HG03558 (cell line): ENCODE measurements around the gene RNU1-1.
"Not testable (repeated sequence)": the region's sequence is repeated elsewhere in the genome, so short reads cannot be mapped to it uniquely, and the experiment has no call there.

ENCODE experiments used
- ATAC-seq: cut with Tn5 transposase; IDR thresholded peaks from one replicate; pipeline ENCODE4 v1.9.1; 2021; ENCODE audit warnings: moderate number of reproducible peaks; ENCODE audit not compliant: unreplicated experiment; ENCODE audit errors: extremely low read depth

Gene RNU1-1

DNA sequence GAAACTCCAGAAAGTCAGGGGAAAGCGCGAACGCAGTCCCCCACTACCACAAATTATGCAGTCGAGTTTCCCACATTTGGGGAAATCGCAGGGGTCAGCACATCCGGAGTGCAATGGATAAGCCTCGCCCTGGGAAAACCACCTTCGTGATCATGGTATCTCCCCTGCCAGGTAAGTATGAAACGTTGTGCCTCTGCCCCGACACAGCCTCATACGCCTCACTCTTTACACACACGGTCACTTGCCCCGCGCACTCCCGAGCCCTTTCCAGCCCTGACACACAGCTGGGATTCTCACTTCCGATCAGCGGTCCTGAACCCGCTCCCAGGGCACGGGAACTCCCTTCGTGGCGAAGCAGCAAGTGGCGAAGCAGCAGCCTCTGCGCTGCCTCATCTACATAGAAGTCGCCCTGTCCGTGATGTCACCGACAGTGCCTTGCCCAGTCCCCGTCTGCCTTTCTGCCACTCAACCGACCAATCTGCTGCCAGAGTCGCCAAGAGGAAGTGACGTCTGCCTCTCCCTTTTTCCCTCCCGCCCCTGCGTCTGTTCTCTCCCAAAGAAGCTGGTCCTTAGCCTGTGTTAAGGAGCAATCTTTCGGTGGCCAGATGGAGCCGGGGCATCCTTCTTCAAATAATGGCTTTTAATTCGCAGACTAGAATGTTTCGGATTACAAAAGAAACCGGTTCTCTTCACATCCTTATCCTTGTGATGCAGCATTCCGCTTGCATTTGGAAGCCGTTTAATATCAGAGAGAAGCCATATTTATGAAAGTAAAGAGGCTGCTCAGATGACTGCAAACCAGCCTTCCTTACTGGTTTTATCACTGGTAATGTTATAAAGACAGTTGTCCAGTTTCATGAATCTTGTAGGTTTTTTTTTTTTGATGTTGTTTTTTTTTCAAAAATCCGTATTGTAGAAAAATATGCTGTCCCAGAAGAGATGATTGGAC lies at the start of gene RNU1-1:
Gene RNU1-1, minus strand, starts transcription at position 179 of the 949 bp plus-strand sequence.
- not testable (repeated sequence) for ATAC-seq

DNA sequence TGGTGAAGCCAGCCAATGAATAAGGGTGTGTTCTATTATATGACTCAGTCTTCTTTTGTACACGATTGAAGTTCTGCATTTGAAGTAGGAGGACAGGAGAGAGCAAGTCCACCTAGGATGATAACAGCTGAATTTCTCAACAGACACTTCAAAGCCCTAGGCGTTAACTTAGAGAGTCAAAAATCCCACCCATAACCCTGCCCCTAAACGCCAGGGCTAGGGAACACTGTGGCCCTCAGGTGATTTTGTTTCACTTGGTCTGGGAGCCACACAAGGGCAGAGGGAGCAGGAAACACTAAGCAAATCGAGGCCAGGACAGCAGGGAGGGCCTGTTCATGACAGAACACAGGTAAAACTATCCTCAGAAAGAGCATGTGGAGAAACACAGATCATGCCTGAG lies 47.0 kb upstream of the RNU1-1 start:
- not testable (repeated sequence) for ATAC-seq

DNA sequence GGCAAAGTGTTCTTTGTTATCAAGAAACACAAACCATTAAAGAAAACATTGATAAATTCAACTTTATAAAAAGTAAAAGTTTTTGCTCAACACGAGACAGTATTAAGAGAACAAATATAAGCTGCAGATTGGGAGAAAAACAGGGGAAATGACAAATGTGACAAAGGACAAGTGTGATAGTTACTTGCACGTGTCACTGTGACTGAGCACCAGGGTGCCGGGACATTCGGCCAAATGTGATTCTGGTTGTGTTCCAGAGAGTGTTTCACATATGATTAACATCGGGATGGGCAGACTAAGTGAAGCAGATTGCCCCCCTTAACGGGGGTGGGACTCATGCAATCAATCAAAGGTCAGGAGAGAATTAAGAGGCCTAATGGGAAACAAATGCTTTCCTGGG lies 46.4 kb upstream of the RNU1-1 start:
- ATAC-seq, result not testable (repeated sequence)

DNA sequence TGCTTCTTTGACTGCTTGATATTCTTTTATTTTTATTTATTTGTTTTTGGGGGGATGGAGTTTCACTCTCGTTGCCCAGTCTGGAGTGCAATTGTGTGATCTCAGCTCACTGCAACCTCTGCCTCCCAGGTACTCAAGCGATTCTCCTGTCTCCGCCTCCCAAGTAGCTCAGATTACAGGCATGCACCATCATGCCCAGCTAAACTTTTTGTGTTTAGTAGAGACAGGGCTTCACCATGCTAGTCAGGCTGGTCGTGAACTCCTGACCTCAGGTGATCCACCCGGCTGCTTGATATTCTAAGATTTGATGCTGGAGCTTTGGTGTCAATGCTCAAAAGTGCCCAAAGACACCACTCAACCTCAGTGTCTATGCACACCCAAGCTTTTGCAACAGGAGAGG lies 45.6 kb upstream of the RNU1-1 start:
- ATAC-seq, result not testable (repeated sequence)

DNA sequence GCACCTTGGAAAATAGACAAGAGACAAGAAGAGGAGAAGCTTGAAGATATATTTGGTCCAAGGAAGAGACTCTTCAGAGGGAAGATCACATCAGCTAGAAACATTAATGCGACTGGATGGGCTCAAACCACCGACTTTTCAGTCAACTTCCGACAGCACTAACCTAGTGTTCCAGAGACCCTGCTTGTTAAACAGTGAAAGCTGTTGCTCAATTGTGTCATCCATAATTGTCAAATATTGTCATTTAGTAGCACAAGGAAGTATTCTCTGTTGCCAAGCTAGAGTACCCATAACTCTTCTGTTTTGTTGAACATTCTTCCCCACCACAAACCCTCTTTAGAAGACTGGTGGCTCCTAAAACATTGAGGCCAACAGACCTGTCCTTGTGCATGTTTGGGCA lies 42.9 kb upstream of the RNU1-1 start:
- ATAC-seq, result not testable (repeated sequence)

DNA sequence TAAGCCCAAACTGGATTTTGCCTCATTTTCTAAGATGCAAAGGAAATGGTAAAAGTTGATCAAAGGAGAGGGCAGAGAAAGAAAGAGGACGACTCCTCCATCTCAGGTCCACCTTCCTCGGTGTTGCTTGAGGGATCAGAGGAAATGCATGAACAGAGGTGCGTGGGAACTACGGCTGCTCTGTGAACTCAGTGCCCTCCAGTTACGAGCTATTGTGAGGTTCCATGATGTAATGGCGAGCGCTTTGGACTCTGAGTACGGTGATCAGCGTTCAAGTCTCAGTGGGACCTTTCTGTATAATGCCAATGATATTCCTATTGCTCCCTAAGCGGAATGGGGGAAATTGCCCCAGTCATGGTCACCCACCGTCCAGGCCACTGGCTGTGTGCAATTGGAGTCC lies 39.2 kb upstream of the RNU1-1 start:
- ATAC-seq, result not testable (repeated sequence)

DNA sequence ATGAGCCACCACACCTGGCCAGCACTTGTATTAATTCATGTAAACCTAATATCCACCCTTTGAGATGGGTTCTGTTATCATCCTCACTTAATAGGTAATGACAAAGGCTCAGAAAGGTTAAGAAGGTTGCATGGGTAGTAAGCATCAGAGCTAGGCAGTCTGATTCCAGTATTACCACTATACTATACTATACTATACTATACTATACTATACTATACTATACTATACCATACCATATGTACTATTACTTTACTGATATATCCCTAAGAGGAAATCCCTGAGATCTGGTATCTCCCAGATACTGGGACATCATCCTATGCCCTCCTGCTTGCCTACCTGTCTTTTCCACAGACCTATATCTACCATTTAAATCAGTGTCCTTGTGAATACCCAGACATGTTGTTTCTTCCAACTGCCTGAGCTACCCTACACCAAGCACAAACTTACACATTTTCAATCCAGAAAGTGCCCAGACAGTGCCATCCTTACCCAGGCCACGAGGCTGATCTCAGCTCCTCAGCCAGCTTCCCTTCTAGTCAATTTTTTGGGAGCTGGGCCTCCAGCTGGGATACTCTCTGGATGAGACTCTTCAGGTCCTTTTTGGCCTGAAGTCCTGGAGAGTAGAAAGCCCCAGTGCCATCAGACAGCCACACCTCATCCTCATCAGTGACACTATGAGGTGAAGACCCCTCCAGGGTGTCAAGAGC lies 36.3 kb upstream of the RNU1-1 start:
- ATAC-seq, result not testable (repeated sequence)

DNA sequence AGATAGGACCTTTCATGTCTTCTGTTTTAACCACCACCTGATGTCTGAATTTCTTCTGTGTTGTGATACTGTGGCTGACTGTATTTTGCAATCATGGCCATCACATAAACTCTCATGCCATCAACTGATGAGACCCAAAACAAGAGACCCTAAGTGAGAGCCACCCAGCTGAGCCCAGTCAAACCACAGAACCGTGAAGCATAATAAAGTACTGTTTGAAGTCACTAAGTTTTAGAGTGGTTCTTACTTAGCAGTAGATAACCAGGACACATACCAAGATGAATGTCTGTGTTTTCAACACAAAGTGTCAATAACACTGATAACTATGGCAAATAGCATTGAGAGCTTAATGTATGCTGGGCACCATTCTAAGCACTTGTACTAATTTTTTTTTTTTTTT lies 35.5 kb upstream of the RNU1-1 start:
- ATAC-seq, result not testable (repeated sequence)

DNA sequence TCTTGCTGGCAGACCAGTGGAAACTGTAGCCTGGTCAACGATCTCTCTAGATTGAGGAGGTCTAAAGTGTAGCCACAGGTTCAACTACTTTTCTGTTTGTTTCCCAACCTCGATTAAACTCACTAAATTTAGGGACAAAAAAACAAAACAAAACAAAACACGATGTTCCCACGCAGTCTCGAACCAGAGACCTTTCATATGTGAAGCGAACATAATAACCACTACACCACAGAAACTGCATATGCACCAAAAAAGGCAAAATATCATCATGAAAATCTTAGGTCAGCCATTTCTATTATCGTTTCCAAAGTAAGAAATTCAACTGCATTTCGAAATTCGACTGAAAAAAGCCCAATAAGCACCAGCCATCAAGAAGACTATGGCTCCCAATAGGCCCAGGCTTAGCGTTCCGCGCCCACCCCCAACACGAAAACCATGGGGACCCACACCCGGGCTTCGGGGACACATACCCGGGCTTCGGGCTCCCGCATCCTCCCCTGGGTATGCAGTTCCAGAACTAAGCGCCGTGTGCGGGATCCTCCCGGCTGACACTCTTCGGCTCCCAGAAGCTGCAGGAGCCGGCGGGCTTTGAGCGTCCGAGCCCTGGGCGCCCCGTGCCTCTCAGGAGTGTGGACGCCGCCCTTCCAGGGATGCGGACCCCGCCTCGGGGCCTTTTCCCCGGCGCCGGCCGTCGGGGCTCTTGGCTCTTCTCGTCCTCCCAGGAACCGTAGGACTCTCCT lies 33.6 kb upstream of the RNU1-1 start:
- ATAC-seq, result not testable (repeated sequence)

DNA sequence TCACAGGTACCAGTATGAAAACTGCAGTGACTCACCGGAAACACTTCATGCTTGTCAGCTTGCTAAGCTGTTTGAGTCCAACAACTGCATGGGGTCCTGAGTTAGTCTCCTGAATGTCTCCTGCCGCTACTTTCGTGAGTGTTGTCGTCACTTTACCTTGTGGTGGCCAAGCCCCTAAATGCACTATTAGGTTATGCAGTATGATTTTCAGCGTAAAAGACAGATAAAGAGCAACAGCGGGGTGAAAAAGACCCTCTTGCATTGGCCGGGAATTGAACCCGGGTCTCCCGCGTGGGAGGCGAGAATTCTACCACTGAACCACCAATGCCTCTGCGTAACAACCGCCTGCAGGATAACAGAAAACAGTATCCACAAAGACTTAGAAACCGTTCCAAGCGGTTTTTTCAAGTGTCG lies 31.6 kb upstream of the RNU1-1 start:
- not testable (repeated sequence) for ATAC-seq

DNA sequence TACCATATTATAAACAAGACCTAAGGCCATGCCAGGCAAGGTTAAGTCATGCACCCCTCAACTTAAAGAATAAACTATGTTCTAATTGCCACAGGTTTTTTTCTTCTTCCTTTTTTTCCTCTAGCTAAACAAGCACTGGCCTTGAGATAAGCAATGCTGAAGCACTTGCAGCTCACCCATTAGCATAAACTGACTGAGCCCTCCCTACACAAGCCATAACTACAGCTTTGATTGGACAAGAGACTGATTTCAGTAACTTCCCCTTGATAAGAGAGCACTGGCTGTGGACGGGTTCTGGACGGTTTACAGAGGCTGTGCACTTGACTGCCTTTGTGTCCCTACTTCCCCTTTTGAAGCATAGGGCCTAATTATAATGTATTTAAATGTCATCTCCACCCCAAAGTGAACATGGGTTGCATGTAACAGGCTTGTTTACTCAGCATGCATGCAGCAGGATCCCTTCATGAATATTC lies 26.4 kb upstream of the RNU1-1 start:
- not testable (repeated sequence) for ATAC-seq

DNA sequence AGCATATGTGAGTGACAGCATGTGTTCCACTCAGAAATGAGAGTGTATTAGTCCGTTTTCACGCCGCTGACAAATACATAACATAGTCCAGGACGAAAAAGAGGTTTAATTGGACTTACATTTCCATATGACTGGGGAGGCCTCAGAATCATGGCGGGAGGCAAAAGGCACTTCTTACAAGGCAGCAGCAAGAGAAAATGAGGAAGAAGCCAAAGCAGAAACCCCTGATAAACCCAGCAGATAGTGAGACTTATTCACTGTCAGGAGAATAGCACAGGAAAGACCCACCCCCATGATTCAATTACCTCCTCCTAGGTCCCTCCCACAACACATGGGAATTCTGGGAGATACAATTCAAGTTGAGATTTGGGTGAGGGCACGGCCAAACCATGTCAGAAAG lies 23.4 kb upstream of the RNU1-1 start:
- not testable (repeated sequence) for ATAC-seq

DNA sequence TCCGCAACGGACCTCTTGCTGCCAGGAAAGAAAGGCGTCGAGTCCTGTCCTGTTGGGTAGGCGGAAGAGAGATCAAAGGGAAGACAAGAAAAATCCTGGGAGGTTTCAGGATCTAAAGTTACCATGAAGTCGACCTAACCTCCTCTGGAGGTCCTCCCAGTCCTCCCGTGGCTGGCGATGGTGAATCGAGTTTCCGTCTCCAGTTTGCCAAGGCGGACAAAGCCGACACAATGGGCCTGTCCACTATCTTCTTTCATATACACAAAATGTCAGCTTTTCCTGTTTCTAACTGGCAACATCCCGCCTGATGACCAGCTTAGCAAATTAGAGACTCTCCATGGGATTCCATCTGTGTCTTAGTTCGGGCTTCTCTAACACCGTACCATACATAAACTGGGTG lies 22.7 kb upstream of the RNU1-1 start:
- ATAC-seq, result not testable (repeated sequence)

DNA sequence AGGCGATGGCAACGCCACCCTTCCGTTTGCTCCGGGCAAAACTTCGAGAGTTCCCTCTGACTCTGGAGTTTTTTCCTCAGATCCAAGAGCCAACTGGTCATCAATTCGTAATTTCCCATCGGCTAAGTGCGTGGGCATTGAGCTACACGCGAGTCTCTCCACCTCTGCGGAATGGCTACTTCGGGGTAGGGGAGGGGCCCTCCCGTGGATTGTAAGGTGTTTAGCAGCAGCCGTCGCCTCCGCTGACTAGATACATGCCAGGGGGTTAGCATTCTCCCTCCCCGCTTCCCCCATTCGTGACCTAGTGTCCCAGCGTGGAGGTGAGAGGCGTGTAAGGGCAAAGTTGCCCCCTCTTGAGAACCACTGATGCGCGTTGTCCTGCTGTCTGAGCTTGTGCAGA lies 21.8 kb upstream of the RNU1-1 start:
- not testable (repeated sequence) for ATAC-seq

DNA sequence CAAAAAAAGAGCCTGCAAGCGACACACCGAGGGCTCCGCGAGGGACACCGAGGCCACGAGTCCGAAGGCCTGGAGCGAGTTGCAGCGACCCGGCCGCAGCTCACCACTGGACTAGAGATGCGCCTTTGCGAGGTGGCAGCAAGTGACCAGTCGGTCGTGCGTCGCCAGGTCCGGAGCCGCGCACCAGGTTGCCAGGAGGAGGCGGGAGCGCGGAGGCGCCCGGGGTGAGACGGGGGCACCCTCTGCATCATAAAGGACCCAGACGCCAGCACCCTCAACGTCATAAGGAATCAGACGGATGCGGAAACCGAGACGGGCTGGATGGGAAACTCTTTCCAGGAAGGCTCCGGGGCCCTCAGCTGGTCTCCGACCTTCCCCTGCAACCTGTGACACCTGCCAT lies 21.4 kb upstream of the RNU1-1 start:
- ATAC-seq, result not testable (repeated sequence)

DNA sequence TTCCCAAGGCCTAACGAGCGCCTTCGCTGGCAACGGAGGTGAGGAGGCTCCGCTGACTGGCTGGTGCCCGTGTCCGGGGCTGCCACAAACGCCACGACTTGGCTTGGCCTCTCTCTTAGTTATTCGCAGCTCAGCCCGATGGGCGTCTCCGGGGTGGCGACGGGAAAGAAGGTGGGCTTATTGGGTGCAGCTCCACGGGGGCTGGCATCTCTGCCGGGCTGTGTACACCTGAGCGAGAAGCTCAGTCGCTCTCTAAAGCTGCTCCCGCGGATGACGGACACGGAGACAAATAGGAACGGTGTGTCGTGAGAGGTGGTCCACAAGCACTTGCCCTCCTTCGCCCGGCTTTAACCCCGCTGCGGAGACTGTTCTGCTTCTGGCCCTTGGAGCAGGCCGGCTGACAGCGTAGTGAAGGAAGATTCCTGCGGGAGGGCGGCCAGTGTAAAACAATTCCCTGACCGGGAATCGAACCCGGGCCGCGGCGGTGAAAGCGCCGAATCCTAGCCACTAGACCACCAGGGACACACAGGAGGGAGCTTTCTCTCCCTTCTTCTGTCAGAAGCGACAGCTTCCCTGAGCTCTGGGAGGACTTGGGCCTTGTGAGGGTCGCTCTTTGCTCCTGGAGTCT lies 20.9 kb upstream of the RNU1-1 start:
- ATAC-seq, result not testable (repeated sequence)

DNA sequence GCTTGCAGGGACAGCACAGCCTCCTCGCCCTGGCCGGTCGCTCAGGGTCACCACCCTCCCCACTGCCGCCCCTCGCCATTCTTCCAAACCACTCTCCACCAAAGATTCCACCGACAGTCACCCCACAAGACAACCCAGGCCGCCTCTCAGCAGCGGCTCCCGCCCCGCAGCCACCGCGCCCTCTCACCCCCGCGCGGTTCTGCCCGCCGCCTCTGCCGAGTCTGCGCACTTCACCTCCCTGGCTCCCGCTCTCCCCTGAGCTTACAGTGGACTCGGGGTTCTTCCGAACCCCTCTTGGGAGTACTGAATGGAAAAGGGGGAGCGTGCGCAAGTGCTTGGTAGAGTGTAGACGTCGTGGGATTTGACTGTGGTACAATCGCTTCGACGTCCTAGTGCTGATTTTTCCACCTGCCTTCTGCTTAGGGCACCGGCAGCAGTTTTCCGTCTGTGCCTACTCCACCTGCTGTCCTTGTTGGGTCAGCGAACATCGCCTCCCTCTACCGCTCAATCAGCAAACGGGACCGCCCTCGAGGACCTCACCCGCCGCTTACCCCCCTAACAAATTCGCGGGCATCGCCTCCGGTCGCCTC lies 20.2 kb upstream of the RNU1-1 start:
- ATAC-seq, result not testable (repeated sequence)

DNA sequence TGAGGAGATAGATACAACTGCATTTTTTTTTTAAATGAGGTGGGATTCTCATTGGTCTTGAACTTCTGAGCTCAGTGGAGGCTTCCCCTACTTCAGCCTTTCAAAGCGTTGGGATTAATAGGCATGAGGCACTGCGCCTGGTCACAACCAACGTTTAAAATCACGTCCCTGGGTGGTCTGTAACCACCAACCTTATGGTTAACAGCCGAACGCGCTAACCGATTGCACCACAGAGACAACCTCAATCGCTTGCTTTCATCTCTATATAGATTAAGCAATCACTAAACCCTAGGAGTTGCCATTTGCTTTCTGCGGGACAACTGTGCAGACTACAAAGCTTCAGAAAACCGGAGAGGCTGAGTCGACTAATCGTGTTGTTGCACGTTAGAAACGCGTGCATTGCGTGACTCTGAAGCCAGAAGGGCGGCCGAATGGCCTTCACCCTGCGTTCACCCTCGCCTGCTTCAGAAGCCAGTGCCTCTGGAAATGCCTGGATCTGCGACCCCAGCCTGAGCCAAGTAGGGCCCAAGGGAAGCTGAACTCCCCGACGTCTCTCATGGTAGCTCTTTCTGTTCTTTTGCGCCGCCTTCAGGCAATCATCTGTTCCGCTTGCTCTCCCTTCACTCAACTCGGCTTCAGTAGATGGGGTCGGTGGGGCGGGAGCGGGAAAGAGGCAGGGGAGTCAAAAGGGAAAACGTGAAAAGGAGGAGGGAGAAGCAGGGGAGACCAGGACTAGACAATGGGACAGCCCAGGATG lies 18.3 kb upstream of the RNU1-1 start:
- ATAC-seq, result not testable (repeated sequence)

DNA sequence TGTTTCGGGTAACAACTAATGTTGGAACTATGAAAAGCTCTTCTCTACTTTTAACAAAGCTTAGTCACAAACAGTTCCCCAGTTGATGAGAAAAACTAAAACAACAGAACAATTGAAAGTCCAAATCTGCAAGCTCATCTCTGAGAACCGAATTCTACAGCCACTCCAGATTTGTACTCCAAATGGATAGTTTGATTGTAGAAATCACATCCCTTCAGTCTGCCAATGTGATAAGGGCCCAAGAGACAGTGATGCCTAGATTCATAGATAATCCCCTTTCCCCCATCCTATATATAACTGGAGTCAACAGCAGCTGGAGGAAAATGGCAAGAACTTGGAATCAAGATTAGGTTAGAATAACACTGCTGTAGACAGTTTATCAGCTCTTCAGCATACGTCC lies 14.3 kb upstream of the RNU1-1 start:
- ATAC-seq, result not testable (repeated sequence)
